Measurements from ENCODE around the gene PHF13.

Gene PHF13

DNA sequence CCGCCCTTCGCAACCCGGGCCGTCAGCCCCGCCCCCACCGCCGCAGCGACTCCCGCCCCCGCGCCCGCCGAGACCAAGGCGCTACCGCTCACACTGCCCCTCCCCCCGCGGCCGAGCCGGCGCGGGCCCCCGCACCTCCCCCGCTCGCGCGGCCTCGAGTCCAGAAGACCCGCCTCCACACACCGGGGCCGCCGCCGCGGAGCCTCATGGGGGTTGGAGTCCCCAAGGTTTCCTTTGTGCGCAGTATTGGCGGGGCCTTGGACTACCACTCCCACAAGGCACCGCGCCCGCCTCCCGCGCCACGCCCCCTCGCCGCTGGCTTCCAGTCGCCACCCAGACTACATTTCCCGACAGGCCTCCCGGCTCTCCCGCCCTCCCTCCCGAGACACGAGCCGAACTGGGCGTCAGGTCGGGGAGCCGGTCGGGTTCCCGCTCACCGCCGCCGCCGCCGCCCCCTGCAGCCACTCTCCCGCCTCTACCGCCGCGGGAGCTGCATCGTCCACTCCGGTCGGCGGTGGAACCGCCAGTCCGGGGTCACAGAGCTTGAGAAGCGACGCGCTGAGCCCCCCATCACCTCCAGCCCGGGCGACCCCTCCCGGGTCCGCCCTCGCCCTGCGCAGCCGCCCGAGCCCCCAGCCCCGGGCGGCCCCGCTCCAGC, at the start of gene PHF13:
PHF13 (plus strand) TSS at position 371 of the 658 bp plus-strand sequence. CDS start 336 bp downstream, outside the sequence.
- DNase-seq (ENCODE audit: low spot score): peak; percentile 99

DNA sequence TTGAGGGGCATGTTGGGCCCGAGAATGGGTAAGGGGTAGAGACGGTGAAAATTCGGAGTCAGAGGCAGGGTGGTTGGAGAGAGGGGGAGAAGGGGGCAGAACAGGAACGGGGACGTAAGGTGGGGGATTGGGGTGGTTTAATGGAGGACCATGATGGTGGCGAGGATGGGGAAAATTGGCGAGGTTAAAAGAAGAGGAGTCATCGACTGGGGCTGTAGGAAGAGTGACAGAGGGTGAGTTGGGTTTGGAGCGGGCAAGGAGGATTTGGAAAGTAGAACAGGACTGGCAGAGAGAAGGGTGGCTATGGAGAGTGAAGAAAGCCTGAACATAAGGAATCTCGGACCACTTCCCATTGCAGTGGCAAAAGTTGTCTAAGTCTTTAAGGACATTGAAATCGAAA, 44.5 kb upstream of the PHF13 start:
- DNase-seq (ENCODE audit: low spot score): no peak

DNA sequence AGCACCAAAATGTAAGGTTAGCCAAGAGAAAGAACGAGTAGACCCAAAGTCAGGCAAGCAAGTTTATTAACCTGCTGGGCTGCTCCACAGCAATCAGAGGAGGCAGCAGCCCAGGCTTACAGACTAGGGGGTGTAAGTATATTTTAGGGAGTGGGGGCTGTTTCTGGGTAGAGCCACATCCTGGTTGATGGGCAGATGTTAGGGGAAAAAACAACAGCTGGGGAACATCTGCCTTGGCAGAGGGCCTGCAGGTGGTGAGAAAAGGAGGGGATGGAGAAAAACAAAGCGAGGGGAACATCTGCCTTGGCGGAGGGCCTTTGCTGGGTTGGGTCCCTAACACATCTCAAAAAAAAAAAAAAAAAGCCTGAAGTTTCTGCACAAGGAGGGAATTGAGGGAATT, 43.4 kb upstream of the PHF13 start:
- no peak for DNase-seq (ENCODE audit: low spot score)

DNA sequence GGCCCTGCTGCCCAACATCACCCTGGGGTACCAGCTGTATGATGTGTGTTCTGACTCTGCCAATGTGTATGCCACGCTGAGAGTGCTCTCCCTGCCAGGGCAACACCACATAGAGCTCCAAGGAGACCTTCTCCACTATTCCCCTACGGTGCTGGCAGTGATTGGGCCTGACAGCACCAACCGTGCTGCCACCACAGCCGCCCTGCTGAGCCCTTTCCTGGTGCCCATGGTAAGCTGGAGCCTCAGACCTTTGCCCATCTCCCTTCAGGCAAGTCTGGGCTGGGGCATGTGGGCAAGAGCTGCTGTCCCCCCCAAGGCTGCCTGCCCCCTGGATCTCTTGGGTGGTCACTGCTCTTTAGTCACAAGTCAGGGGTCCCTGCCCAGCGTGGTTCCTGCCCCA, 42.5 kb upstream of the PHF13 start:
- no peak for DNase-seq (ENCODE audit: low spot score)

DNA sequence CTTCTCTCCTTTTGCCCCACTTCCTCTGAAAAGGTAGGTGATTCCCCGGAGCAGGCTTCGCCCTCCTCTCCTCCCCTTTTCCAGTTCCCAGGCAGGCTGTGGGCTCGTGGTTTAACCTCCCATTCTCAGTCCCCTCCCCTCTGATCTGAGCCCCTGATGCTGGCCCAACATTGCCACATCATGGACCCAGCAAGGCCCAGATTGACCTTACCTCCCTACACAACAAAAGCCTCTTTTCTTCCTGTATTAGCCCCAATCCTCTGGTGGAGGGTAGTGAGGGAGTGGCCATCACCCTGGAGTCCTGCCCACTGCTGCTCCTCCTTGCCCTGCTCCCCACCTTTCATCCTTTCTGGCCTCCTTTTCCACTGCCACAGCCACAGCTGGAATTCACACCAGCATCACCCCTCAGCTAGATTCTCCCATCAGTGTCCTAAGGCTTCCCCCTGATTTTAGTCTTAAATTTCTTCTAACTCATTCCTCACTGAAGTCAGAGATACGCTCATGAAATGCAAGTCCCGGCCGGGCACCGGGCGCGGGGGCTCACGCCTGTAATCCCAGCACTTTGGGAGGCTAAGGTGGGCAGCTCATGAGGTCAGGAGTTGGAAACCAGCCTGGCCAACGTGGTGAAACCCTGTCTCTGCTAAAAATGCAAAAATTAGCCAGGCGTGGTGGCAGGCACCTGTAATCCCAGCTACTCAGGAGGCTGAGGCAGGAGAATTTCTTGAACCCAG, 40.7 kb upstream of the PHF13 start:
- DNase-seq (ENCODE audit: low spot score): no peak

DNA sequence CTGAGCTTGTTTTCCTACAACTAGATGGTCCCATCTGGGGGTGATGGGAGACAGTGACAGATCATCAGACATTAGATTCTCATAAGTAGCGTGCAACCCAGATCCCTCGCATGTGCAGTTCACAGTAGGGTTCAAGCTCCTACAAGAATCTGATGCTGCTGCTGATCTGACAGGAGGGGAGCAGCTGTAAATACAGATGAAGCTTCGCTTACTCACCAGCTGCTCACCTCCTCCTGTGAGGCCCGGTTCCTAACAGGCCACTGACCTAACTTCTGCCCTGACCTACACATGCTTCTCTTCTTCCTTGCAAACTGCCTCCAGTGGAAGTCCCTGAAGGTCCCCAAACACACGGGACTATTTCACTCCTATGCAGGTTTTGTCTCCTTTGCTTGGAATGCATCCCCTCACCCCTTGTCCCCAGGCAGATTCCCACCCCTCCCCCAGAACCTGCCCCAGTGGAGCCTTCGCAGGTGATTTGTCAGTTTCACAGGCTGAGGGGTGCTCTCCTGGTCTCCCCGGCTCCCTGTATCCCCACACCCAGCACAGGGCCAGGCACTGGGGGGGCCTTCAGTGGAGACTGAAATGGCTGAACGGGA, 39.4 kb upstream of the PHF13 start:
- no peak for DNase-seq (ENCODE audit: low spot score)

DNA sequence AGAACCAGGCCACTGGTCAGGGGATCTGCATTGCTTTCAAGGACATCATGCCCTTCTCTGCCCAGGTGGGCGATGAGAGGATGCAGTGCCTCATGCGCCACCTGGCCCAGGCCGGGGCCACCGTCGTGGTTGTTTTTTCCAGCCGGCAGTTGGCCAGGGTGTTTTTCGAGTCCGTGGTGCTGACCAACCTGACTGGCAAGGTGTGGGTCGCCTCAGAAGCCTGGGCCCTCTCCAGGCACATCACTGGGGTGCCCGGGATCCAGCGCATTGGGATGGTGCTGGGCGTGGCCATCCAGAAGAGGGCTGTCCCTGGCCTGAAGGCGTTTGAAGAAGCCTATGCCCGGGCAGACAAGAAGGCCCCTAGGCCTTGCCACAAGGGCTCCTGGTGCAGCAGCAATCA, 38.7 kb upstream of the PHF13 start:
- DNase-seq (ENCODE audit: low spot score): no peak

DNA sequence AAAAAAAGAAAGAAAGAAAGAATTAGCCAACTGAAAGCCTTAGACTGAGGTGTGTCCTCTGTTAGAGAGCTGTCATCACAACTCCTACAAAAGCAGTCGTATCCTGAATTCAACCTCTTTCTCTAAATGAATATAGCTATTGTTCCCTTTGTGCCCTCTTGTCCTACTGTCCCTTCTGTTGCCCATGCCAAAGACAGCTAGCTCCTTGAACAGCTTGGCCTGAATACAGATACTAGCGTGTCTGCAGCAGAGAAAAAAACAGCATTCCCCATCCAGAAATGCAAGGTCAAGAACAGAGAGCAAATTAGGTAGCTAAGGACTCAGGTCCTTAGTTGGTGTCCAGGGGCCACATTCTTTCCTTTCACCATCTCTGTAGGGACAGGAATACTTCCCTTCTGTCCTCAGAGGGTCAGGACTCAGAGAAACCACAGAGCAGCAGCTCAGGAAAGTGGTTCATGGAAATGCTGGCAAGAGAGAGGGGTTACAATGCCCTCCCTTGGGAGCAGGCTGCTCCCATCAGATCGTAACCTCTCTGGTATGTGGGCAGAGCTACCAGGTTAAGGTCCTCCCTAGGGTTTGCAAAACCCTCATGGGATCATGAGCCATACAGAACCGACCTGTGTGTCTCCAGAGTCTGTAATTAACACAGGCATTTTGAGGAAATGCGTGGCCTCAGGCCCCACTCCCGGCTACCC, 35.6 kb upstream of the PHF13 start:
- DNase-seq (ENCODE audit: low spot score): no peak

DNA sequence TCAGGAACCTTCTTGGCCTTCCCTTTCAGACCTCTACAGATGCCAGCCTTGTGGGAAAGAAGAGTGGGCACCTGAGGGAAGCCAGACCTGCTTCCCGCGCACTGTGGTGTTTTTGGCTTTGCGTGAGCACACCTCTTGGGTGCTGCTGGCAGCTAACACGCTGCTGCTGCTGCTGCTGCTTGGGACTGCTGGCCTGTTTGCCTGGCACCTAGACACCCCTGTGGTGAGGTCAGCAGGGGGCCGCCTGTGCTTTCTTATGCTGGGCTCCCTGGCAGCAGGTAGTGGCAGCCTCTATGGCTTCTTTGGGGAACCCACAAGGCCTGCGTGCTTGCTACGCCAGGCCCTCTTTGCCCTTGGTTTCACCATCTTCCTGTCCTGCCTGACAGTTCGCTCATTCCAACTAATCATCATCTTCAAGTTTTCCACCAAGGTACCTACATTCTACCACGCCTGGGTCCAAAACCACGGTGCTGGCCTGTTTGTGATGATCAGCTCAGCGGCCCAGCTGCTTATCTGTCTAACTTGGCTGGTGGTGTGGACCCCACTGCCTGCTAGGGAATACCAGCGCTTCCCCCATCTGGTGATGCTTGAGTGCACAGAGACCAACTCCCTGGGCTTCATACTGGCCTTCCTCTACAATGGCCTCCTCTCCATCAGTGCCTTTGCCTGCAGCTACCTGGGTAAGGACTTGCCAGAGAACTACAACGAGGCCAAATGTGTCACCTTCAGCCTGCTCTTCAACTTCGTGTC, 34.7 kb upstream of the PHF13 start:
- no peak for DNase-seq (ENCODE audit: low spot score)

DNA sequence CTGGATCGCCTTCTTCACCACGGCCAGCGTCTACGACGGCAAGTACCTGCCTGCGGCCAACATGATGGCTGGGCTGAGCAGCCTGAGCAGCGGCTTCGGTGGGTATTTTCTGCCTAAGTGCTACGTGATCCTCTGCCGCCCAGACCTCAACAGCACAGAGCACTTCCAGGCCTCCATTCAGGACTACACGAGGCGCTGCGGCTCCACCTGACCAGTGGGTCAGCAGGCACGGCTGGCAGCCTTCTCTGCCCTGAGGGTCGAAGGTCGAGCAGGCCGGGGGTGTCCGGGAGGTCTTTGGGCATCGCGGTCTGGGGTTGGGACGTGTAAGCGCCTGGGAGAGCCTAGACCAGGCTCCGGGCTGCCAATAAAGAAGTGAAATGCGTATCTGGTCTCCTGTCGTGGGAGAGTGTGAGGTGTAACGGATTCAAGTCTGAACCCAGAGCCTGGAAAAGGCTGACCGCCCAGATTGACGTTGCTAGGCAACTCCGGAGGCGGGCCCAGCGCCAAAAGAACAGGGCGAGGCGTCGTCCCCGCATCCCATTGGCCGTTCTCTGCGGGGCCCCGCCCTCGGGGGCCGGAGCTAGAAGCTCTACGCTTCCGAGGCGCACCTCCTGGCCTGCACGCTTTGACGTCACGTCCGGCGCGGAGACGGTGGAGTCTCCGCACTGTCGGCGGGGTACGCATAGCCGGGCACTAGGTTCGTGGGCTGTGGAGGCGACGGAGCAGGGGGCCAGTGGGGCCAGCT, 34.0 kb upstream of the PHF13 start, which contains the start of gene ZBTB48:
ZBTB48 (plus strand) TSS at position 621 of the 745 bp plus-strand sequence. CDS start 616 bp downstream, outside the sequence.
- DNase-seq (ENCODE audit: low spot score): peak; percentile 97

DNA sequence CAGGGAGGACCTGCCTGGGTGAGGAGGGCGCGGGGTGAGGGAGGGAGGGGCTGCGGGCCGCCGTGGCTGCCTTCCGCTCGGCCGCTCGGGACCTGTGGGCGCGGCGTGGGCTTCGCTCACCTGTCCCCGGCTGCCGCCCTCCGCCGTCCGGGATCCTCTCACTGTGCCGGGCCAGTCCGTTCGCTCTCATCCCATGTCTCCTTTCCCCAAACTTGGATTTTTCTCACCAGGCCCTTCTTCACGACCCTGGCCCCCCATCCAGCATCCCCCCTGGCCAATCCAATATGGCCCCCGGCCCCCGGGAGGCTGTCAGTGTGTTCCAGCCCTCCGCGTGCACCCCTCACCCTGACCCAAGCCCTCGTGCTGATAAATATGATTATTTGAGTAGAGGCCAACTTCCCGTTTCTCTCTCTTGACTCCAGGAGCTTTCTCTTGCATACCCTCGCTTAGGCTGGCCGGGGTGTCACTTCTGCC, 33.4 kb upstream of the PHF13 start:
- no peak for DNase-seq (ENCODE audit: low spot score)

DNA sequence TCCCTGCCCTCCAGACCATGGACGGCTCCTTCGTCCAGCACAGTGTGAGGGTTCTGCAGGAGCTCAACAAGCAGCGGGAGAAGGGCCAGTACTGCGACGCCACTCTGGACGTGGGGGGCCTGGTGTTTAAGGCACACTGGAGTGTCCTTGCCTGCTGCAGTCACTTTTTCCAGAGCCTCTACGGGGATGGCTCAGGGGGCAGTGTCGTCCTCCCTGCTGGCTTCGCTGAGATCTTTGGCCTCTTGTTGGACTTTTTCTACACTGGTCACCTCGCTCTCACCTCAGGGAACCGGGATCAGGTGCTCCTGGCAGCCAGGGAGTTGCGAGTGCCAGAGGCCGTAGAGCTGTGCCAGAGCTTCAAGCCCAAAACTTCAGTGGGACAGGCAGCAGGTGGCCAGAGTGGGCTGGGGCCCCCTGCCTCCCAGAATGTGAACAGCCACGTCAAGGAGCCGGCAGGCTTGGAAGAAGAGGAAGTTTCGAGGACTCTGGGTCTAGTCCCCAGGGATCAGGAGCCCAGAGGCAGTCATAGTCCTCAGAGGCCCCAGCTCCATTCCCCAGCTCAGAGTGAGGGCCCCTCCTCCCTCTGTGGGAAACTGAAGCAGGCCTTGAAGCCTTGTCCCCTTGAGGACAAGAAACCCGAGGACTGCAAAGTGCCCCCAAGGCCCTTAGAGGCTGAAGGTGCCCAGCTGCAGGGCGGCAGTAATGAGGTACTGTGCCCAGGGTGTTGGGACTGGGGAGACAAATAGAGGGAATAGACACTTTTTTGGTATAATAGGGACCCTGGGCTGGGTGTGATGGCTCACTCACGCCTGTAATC, 32.7 kb upstream of the PHF13 start:
- DNase-seq (ENCODE audit: low spot score): no peak

DNA sequence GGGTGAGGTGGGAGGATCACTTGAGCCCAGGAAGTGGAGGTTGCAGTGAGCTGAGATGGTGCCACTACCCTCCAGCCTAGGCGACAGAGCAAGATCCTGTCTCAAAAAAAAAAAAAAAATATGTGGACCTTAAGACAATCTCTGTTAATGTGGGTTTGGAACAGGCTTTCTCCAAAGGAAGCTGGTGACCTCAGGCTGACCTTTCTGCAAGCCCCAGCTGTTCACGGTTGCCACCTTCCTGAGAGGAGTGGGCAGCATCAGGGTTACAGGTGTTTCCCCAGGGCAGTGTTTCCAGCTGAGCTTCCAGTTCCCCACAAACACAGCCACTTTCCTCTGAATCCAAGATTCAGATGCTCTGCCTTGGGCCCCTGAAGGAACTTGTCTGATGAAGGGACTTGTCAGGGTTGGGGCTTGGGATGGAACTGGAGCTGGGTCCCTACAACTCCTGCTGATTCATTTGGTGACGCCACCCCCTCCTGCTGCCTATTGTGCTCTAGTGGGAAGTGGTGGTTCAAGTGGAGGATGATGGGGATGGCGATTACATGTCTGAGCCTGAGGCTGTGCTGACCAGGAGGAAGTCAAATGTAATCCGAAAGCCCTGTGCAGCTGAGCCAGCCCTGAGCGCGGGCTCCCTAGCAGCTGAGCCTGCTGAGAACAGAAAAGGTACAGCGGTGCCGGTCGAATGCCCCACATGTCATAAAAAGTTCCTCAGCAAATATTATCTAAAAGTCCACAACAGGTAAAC, 31.8 kb upstream of the PHF13 start:
- DNase-seq (ENCODE audit: low spot score): no peak

DNA sequence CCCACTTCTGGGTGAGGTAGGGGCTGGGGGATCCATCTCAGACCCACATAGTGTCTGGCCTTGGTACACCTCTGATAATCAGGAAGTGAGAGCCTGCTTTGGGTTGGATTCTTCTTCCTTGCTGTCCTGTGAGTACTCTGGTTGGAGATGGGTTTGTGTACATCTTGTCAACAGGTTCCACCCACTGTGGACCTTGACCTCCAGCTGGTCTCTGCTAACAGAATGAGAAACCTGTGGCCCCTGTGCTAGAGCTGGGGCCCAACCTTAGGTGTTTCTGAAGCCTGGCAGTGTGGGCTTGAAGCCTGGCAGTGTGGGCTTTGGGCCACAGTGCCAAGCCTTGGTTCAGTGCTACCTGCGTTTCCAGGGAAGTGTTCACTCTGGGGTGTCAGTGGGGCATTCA, 31.2 kb upstream of the PHF13 start:
- no peak for DNase-seq (ENCODE audit: low spot score)

DNA sequence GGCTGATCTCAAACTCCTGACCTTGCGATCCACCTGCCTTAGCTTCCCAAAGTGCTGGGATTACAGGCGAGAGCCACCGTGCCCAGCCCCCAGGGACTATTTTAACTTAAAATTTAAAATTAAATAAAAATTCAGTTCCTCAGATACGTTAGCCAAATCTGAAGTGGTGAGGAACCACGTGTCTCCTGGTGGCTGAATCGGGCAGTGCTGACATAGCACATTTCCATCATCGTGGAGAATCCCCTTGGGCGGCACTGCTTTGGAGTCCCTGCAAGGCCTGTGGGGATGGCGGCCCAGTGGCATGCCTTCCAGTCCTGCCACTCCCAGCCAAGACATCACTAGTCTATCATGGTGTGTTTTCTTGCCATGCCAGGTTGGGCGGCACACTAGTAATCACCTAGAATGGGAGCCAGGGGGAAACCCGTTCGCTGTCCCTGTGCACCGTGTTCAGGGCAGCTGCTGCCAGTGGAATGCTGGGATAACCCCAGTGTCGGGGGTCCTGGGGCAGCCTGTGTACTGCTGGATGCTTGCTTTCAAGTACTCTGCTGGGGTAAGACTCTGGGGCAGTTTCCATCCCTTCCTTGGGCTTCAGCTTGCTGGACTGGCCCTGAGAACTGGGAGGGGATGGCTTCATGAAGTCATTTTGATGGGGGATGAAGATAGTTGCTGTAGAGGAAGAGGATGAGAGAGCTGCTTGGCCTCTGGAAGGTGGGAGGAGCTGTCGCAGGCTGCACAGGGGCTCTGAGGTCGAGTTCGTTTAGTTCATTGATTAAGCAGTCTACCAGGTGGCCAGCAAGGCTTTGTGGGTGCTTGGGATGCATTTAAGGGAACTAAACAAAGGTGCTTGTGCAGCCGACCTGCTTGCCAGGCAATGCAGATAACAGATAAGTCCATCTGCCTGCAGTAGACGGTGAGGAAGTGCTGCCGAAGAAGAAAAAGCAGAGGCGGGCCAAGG, 29.1 kb upstream of the PHF13 start:
- no peak for DNase-seq (ENCODE audit: low spot score)

DNA sequence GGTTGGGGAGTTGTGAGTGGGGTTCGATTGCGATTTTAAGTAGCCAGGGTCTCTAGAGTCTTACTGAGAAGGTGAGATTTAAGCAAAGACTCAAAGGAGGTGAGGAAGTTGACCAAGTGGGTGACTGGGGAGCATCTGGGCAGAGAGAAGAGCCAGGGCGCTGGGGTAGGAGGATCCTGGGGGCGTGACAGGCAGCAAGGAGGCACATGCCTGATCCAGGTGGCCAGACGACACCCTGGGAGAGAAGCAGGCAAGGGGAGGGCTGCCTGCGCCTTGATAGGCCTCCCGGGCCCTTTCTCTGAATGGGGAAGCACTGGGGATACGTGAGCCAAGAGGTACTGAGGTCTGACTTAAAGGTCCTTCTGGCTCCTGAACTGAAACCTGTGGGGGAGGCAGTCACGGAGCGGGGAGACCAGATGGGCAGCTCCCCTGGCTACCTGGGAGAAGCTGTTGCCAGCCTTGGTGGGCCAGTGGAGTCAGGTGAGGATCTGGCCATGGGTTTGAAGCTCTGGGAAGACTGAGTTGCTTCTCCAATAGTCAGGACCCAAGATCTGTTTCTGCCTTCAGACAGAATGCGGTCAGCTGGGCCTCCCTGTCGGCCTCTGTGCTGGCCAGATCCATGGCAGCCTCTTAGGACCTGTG, 28.3 kb upstream of the PHF13 start:
- DNase-seq (ENCODE audit: low spot score): no peak

DNA sequence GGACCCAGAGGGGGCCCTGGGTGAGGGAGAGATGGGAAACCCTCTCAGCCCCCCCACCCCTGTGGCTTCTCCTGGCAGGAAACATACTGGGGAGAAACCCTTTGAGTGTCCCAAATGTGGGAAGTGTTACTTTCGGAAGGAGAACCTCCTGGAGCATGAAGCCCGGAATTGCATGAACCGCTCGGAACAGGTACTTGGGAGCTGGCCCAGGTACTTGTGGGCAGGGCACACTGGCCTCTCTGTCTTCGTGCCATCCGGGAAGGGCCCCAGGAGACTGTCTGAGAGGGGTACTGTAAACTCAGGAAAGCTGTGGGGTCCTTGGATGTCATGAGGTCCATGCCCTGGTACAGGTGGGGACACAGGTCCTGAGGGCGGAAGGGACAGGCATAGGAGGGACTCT, 27.7 kb upstream of the PHF13 start:
- no peak for DNase-seq (ENCODE audit: low spot score)

DNA sequence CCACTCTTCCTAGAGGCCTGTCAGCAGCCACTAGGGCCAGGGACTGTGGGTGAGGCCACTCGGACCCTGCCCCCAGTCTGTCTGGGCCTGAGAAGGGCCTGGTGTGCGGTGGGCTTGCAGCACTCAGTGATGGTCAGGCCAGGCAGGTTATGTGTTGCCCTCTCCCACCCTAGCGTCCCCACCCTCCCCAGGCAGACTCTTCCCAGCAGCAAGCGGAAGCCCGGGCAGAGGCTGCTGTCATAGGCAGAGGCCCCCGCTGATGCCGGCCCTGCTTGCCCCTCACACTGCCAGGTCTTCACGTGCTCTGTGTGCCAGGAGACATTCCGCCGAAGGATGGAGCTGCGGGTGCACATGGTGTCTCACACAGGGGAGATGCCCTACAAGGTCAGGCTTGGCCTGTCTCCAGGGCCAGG, 27.1 kb upstream of the PHF13 start:
- no peak for DNase-seq (ENCODE audit: low spot score)
